ENCODE results near the gene TSC2. TPM values are rescaled to one million over a fixed set of nuclear protein-coding genes. Genes with fewer than 3 reads are reported as not detected.
"Not testable (repeated sequence)": the region's sequence is repeated elsewhere in the genome, so short reads cannot be mapped to it uniquely, and the experiment has no call there.

TSC2 gene
- polyA plus RNA-seq, 1 donor (not counting 4 experiments of a cell fraction or from before 2014, with no cell fraction given): 22.6 TPM

- H3K9ac ChIP-seq (ENCODE audit: control insufficient read depth, extremely low read depth, insufficient read depth, low read length); H3K27ac ChIP-seq (ENCODE audit: control insufficient read depth, insufficient read depth, low read length); dilution Hi-C loops (cut with MboI; ENCODE audit: extremely low pct_ligation_motif_present, low sequenced_read_pairs); H3K4me3 ChIP-seq (ENCODE audit: control insufficient read depth in 2 of 3, extremely low read depth in 1 of 3, insufficient read depth in 2 of 3, low read depth in 1 of 3, low read length in 3 of 3); H4K20me1 ChIP-seq (ENCODE audit: control insufficient read depth, extremely low read depth, insufficient read depth, low read length); H3K79me2 ChIP-seq (ENCODE audit: control insufficient read depth, insufficient read depth, low read length); FAIRE-seq; H3K9me3 ChIP-seq (ENCODE audit: control insufficient read depth, low read depth, low read length); H2AFZ ChIP-seq (ENCODE audit: control insufficient read depth, low read length); DNase-seq (ENCODE audit: low read depth, low spot score); H3K27me3 ChIP-seq (ENCODE audit: control insufficient read depth, extremely low read depth, insufficient read depth, low read length); H3K4me2 ChIP-seq (ENCODE audit: control insufficient read depth, extremely low read depth, insufficient read depth, low read depth, low read length); H3K9me1 ChIP-seq (ENCODE audit: control insufficient read depth, extremely low read depth, insufficient read depth, low read length); H3K4me1 ChIP-seq (ENCODE audit: control insufficient read depth, extremely low read depth, insufficient read depth, low read length): not testable (repeated sequence)
- peaks cover 0 to 10% of the 10 kb centered on the region in 2 experiments for H3K36me3 ChIP-seq (ENCODE audit: control insufficient read depth in 2 of 2, extremely low read depth in 1 of 2, insufficient read depth in 2 of 2, low read length in 2 of 2)
These were observed 58.0 kb downstream of the TSC2 start for GRCh38 chr16:2105769-2106168.

GRCh38 chr16:2106211-2106610, 58.4 kb downstream of the TSC2 start:
- H3K27ac ChIP-seq (ENCODE audit: control insufficient read depth, insufficient read depth, low read length); H2AFZ ChIP-seq (ENCODE audit: control insufficient read depth, low read length); H3K4me3 ChIP-seq (ENCODE audit: control insufficient read depth in 2 of 3, extremely low read depth in 1 of 3, insufficient read depth in 2 of 3, low read depth in 1 of 3, low read length in 3 of 3); H3K4me1 ChIP-seq (ENCODE audit: control insufficient read depth, extremely low read depth, insufficient read depth, low read length); H3K9me3 ChIP-seq (ENCODE audit: control insufficient read depth, low read depth, low read length); H3K27me3 ChIP-seq (ENCODE audit: control insufficient read depth, extremely low read depth, insufficient read depth, low read length); H3K9ac ChIP-seq (ENCODE audit: control insufficient read depth, extremely low read depth, insufficient read depth, low read length); FAIRE-seq; dilution Hi-C loops (cut with MboI; ENCODE audit: extremely low pct_ligation_motif_present, low sequenced_read_pairs); H3K9me1 ChIP-seq (ENCODE audit: control insufficient read depth, extremely low read depth, insufficient read depth, low read length); DNase-seq (ENCODE audit: low read depth, low spot score); H3K4me2 ChIP-seq (ENCODE audit: control insufficient read depth, extremely low read depth, insufficient read depth, low read depth, low read length); H3K79me2 ChIP-seq (ENCODE audit: control insufficient read depth, insufficient read depth, low read length); H4K20me1 ChIP-seq (ENCODE audit: control insufficient read depth, extremely low read depth, insufficient read depth, low read length): not testable (repeated sequence)
- peaks cover 0 to 10% of the 10 kb centered on the region in 2 experiments for H3K36me3 ChIP-seq (ENCODE audit: control insufficient read depth in 2 of 2, extremely low read depth in 1 of 2, insufficient read depth in 2 of 2, low read length in 2 of 2)

GRCh38 chr16:2107121-2107790, 59.5 kb downstream of the TSC2 start:
- not testable (repeated sequence) for FAIRE-seq; DNase-seq (ENCODE audit: low read depth, low spot score)

GRCh38 chr16:2107791-2108125, 60.0 kb downstream of the TSC2 start:
- H3K79me2 ChIP-seq (ENCODE audit: control insufficient read depth, insufficient read depth, low read length); H3K27me3 ChIP-seq (ENCODE audit: control insufficient read depth, extremely low read depth, insufficient read depth, low read length); DNase-seq (ENCODE audit: low read depth, low spot score); H3K36me3 ChIP-seq (ENCODE audit: control insufficient read depth in 2 of 2, extremely low read depth in 1 of 2, insufficient read depth in 2 of 2, low read length in 2 of 2); FAIRE-seq; dilution Hi-C loops (cut with MboI; ENCODE audit: extremely low pct_ligation_motif_present, low sequenced_read_pairs); H3K9ac ChIP-seq (ENCODE audit: control insufficient read depth, extremely low read depth, insufficient read depth, low read length); H3K4me2 ChIP-seq (ENCODE audit: control insufficient read depth, extremely low read depth, insufficient read depth, low read depth, low read length); H3K27ac ChIP-seq (ENCODE audit: control insufficient read depth, insufficient read depth, low read length); H4K20me1 ChIP-seq (ENCODE audit: control insufficient read depth, extremely low read depth, insufficient read depth, low read length); H3K4me1 ChIP-seq (ENCODE audit: control insufficient read depth, extremely low read depth, insufficient read depth, low read length); H3K9me1 ChIP-seq (ENCODE audit: control insufficient read depth, extremely low read depth, insufficient read depth, low read length); H3K9me3 ChIP-seq (ENCODE audit: control insufficient read depth, low read depth, low read length); H3K4me3 ChIP-seq (ENCODE audit: control insufficient read depth in 2 of 3, extremely low read depth in 1 of 3, insufficient read depth in 2 of 3, low read depth in 1 of 3, low read length in 3 of 3); H2AFZ ChIP-seq (ENCODE audit: control insufficient read depth, low read length): not testable (repeated sequence)

More at GRCh38 chr16:2107121-2107790, 59.5 kb downstream of the TSC2 start:
- H3K9ac ChIP-seq (ENCODE audit: control insufficient read depth, extremely low read depth, insufficient read depth, low read length); H3K27ac ChIP-seq (ENCODE audit: control insufficient read depth, insufficient read depth, low read length); H3K27me3 ChIP-seq (ENCODE audit: control insufficient read depth, extremely low read depth, insufficient read depth, low read length); H3K4me2 ChIP-seq (ENCODE audit: control insufficient read depth, extremely low read depth, insufficient read depth, low read depth, low read length); H3K36me3 ChIP-seq (ENCODE audit: control insufficient read depth in 2 of 2, extremely low read depth in 1 of 2, insufficient read depth in 2 of 2, low read length in 2 of 2); H4K20me1 ChIP-seq (ENCODE audit: control insufficient read depth, extremely low read depth, insufficient read depth, low read length); H2AFZ ChIP-seq (ENCODE audit: control insufficient read depth, low read length); H3K9me1 ChIP-seq (ENCODE audit: control insufficient read depth, extremely low read depth, insufficient read depth, low read length); H3K79me2 ChIP-seq (ENCODE audit: control insufficient read depth, insufficient read depth, low read length); H3K4me3 ChIP-seq (ENCODE audit: control insufficient read depth in 2 of 3, extremely low read depth in 1 of 3, insufficient read depth in 2 of 3, low read depth in 1 of 3, low read length in 3 of 3); H3K9me3 ChIP-seq (ENCODE audit: control insufficient read depth, low read depth, low read length); dilution Hi-C loops (cut with MboI; ENCODE audit: extremely low pct_ligation_motif_present, low sequenced_read_pairs); H3K4me1 ChIP-seq (ENCODE audit: control insufficient read depth, extremely low read depth, insufficient read depth, low read length): not testable (repeated sequence)

- FAIRE-seq; H3K36me3 ChIP-seq (ENCODE audit: control insufficient read depth in 2 of 2, extremely low read depth in 1 of 2, insufficient read depth in 2 of 2, low read length in 2 of 2); H3K27me3 ChIP-seq (ENCODE audit: control insufficient read depth, extremely low read depth, insufficient read depth, low read length); H3K9ac ChIP-seq (ENCODE audit: control insufficient read depth, extremely low read depth, insufficient read depth, low read length); H3K27ac ChIP-seq (ENCODE audit: control insufficient read depth, insufficient read depth, low read length); dilution Hi-C loops (cut with MboI; ENCODE audit: extremely low pct_ligation_motif_present, low sequenced_read_pairs); H3K4me1 ChIP-seq (ENCODE audit: control insufficient read depth, extremely low read depth, insufficient read depth, low read length); H3K9me1 ChIP-seq (ENCODE audit: control insufficient read depth, extremely low read depth, insufficient read depth, low read length); DNase-seq (ENCODE audit: low read depth, low spot score); H3K79me2 ChIP-seq (ENCODE audit: control insufficient read depth, insufficient read depth, low read length); H3K4me2 ChIP-seq (ENCODE audit: control insufficient read depth, extremely low read depth, insufficient read depth, low read depth, low read length); H3K9me3 ChIP-seq (ENCODE audit: control insufficient read depth, low read depth, low read length); H2AFZ ChIP-seq (ENCODE audit: control insufficient read depth, low read length); H3K4me3 ChIP-seq (ENCODE audit: control insufficient read depth in 2 of 3, extremely low read depth in 1 of 3, insufficient read depth in 2 of 3, low read depth in 1 of 3, low read length in 3 of 3); H4K20me1 ChIP-seq (ENCODE audit: control insufficient read depth, extremely low read depth, insufficient read depth, low read length): not testable (repeated sequence)
These were observed 60.9 kb downstream of the TSC2 start for GRCh38 chr16:2108446-2109270.

All from keratinocyte (primary cell).